ENCODE data around the gene MASP2.

GRCh38 chr1:11078631-11079030 is 31.6 kb upstream of the MASP2 start:
- TF ChIP-seq POLR2A (IDR thresholded peaks at IDR 0.05; ENCODE audit: low read length) (no peak), GATA1 (IDR thresholded peaks at IDR 0.05; ENCODE audit: low read depth, low read length) (no peak)

Data from erythroblast (primary cell).